NCI-H1694 (cell line): ENCODE data around the gene TCP11.
"Not testable (repeated sequence)": the region's sequence is repeated elsewhere in the genome, so short reads cannot be mapped to it uniquely, and the experiment has no call there.

Experiments
- DNase-seq: peaks from one replicate; lab custom pipeline; 2025; lab: John Stamatoyannopoulos, UW

Gene TCP11

DNA sequence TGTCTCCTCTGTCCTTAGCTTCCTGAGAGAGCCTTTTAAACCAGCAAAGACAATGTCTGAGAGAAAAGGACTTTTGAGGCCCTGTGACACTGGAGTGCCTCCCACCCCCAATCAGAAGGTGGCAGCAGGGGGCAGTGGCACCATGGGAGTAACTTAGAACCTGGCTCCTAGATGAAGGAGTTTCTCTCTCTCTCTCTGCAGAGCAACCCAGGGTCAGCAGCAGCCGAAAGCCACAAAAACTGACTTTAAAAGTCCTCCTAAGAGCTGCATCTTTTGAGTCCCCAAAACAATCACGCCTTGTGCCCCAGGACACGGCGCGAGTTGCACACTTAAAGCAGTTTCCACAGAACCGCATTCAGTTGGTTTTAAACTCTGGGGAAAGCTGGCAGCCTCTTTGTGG is 5.3 kb upstream of the TCP11 start:
- DNase-seq = no peak

- no peak for DNase-seq
These were observed 4.6 kb upstream of the TCP11 start for GRCh38 chr6:35145757-35146156.

GRCh38 chr6:35142588-35143569 is 1.7 kb upstream of the TCP11 start:
- no peak for DNase-seq

GRCh38 chr6:35140639-35141006 is 516 bp downstream of the TCP11 start:
- no peak for DNase-seq

GRCh38 chr6:35139924-35140638 is 1.1 kb downstream of the TCP11 start:
- DNase-seq = peak; percentile 19

GRCh38 chr6:35139470-35139869 is 1.7 kb downstream of the TCP11 start:
- no peak for DNase-seq

GRCh38 chr6:35138191-35138590 is 2.9 kb downstream of the TCP11 start:
- DNase-seq = not testable (repeated sequence)

GRCh38 chr6:35136185-35136584 is 5.0 kb downstream of the TCP11 start:
- DNase-seq = no peak

- DNase-seq = no peak
These were observed 12.6 kb downstream of the TCP11 start for GRCh38 chr6:35128496-35128895.

DNA sequence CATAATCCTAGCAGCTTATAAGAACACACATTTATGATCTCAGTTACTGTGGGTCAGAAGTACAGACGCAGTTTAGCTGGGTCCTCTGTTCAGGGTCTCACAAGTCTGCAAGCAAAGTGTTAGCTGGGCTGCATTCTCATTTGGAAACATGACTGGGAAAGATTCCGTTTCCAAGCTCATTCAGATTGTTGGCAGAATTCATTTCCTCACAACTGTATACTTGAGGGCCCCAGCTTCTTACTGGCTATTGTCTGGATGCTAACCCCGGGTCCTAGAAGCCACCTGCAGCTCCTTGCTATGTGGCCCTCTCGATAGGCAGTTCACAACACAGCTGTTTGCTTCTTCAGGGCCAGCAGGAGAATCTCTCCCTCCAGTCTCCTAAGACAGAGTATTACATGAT is 13.1 kb downstream of the TCP11 start:
- no peak for DNase-seq

DNA sequence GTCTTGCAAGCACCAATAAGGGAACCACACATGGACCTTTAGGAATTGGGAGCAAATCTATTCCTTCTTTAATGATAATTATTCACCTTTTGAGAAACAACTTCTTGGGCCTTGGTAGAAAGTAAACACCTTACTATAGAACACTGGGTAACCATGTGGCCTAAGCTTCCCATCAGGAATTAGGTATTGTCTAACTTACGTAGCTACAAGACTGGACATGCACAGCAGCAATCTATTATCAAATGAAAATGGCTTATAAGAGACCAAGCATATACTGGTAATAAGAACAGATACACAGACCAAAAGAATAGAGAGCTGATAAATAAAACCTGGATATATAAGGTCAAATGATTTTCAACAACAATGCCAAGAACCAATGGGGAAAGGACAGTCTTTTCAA is 16.8 kb downstream of the TCP11 start:
- no peak for DNase-seq

DNA sequence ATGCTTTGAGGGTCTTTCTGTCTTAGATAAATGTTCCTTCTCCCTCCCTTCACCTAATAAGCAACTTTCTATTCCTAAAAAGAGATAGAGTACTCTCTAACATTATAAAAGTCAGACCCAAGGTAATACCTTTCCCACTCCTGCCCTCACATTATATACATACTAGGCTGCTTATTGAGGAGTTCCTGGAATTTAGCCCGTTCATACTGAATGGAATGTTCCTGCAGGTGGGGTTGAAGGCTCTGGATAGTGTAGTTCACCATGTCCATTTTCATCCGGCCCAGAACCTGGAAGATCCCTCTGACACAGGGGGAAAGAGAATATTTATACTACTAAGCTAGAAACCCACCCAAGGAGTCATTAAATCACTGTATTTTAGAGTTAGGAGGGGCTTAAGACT is 20.4 kb downstream of the TCP11 start:
- no peak for DNase-seq

DNA sequence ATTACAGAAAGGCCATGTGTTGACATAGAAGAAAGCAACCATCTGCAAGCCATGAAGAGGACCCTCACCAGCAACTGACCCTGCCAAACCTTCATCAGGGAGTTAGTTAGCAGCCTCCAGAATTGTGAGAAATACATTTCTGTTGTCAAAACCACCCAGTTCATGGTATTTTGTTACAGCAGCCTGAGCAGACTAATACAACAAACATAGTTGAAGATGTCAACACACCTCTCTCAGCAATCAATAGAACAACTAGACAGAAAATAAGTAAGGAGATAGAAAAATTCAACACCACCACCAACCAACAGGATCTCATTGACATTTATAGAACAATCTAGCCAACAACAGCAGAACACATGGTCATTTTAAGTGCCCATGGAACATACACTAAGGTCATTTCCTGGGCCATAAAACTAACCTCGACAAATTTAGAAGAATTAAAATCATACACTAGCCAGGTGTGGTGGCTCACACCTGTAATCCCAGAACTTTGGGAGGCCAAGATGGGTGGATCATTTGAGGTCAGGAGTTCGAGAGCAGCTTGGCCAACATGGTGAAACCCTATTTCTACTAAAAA is 32.7 kb downstream of the TCP11 start:
- DNase-seq = no peak

DNA sequence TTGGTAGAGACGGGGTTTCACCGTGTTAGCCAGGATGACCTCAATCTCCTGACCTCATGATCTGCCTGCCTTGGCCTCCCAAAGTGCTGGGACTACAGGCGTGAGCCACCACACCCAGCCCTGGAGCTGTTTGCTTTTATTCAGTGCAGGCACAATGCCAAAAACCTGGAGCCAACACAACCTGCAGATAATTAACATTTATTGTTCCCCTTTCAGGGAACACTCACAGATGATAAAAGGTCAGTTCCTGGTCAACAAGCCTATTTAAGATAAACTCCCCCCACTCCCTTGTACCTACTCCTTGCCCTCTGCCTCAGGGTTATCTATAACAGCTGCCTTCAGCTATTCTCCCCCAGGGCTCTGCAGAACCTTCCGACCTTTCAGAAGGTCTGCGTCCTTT is 33.4 kb downstream of the TCP11 start:
- not testable (repeated sequence) for DNase-seq

DNA sequence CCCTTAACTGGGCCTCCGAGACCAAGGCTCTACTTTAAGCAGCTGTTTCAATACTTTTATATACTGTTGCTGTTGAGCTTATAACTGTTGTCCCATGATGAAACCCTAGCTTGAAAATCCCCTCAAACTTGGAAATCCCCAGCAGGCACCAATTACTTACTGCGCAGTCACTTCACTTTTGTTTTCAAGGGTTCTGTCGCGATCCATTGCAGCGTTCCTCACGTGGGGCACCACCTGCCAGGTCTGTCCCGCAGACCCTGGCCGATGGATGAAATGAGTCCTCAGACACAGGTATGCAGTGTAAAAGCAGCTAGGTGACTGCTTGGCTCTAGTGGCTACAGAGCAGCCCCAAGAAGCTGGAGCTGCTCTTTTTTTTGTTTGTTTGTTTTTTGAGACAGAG is 33.9 kb downstream of the TCP11 start:
- DNase-seq = not testable (repeated sequence)

- DNase-seq = not testable (repeated sequence)
These were observed 35.1 kb downstream of the TCP11 start for GRCh38 chr6:35106061-35106460.

- no peak for DNase-seq
These were observed 36.1 kb downstream of the TCP11 start for GRCh38 chr6:35105078-35105477.

- DNase-seq = no peak
These were observed 42.0 kb downstream of the TCP11 start for GRCh38 chr6:35099116-35099515.

GRCh38 chr6:35096129-35096862 is 44.8 kb downstream of the TCP11 start:
- DNase-seq = peak; percentile 31

DNA sequence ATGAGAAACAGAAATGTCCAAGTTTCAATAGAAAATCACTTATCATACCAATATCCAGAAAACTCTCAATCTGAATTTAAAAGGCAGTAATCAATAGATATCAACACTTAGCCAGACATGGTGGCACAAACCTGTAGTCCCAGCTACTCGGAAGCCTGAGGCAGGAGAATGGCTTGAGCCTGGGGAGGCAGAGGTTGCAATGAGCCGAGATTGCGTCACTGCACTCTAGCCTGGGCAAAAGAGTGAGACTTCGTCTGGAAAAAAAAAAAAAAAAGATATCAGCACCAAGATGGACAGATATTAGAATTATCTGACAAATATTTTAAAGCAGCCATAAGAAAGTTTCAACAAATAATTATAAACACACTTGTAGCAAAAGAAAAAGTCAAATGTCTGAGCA is 47.0 kb downstream of the TCP11 start:
- DNase-seq = no peak

GRCh38 chr6:35093783-35094182 is 47.4 kb downstream of the TCP11 start:
- no peak for DNase-seq

DNA sequence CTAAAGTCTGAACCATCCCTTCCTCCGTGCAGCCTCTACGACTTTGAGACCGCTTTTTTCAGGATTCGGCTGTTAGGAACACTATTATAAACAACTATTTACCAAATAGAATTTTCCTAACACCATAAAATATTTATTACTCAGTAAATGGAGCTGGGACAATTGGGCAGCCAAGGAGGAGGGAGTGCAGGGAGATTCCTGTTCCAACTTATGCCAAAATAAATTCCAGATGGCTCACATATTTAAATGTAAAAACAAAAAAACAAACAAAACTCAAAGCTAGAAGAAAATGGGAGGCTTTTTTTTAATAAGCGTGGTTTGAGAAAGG is 48.1 kb downstream of the TCP11 start:
- no peak for DNase-seq
